Hepatocyte (in vitro differentiated cells): ENCODE results near the gene HKDC1. TPM values are rescaled to one million over a fixed set of nuclear protein-coding genes. Genes with fewer than 3 reads are reported as not detected.

ENCODE experiments used
- DNase-seq: peaks from one replicate; pipeline ENCODE4 v3.0.0-alpha.2; 2016; ENCODE audit warnings: low spot score
- H2AFZ ChIP-seq: fragments of 200-600 bp; sonication (generic); 2 replicates; pipeline ENCODE4 v1.6.0; 2016; ENCODE audit warnings: antibody characterized with exemption, mild to moderate bottlenecking
- H3K27ac ChIP-seq: fragments of 200-600 bp; sonication (generic); 2 replicates; pipeline ENCODE4 v1.5.1; 2016; ENCODE audit warnings: mild to moderate bottlenecking
- H3K27me3 ChIP-seq: fragments of 200-600 bp; sonication (generic); 2 replicates; pipeline ENCODE4 v1.6.1; 2016
- H3K36me3 ChIP-seq: fragments of 200-600 bp; sonication (generic); replicated peaks from 2 replicates; pipeline ENCODE4 v1.5.1; 2016; ENCODE audit warnings: low read depth; ENCODE audit not compliant: insufficient read depth
- H3K4me1 ChIP-seq: fragments of 200-600 bp; sonication (generic); 2 replicates; pipeline ENCODE4 v1.5.1; 2016; ENCODE audit warnings: mild to moderate bottlenecking, moderate library complexity; ENCODE audit not compliant: insufficient read depth
- H3K4me2 ChIP-seq: fragments of 200-600 bp; sonication (generic); 2 replicates; pipeline ENCODE4 v1.6.0; 2016
- H3K4me3 ChIP-seq: fragments of 200-600 bp; sonication (generic); 2 replicates; pipeline ENCODE4 v1.5.1; 2016; ENCODE audit warnings: mild to moderate bottlenecking
- H3K79me2 ChIP-seq: fragments of 200-600 bp; sonication (generic); 2 replicates; pipeline ENCODE4 v1.6.0; 2017; ENCODE audit warnings: mild to moderate bottlenecking
- H3K9me2 ChIP-seq: fragments of 200-600 bp; sonication (generic); replicated peaks from 2 replicates; pipeline ENCODE4 v1.6.0; 2017; ENCODE audit warnings: mild to moderate bottlenecking; ENCODE audit not compliant: insufficient read depth
- H3K9me3 ChIP-seq: fragments of 200-600 bp; sonication (generic); 2 replicates; pipeline ENCODE4 v1.5.1; 2016; ENCODE audit warnings: low read depth, mild to moderate bottlenecking
- H4K20me1 ChIP-seq: fragments of 200-600 bp; sonication (generic); 2 replicates; pipeline ENCODE4 v1.6.0; 2016; ENCODE audit warnings: mild to moderate bottlenecking; ENCODE audit not compliant: insufficient read depth, poor library complexity, severe bottlenecking
- EZH2 ChIP-seq: fragments of 200-600 bp; sonication (generic); IDR thresholded peaks from 2 replicates; pipeline ENCODE4 v1.6.1; 2016; ENCODE audit warnings: antibody characterized with exemption, mild to moderate bottlenecking, borderline replicate concordance
- EZH2phosphoT487 ChIP-seq: fragments of 200-600 bp; sonication (generic); IDR thresholded peaks from one replicate; pipeline ENCODE4 v1.6.1; 2018; ENCODE audit warnings: antibody characterized with exemption, mild to moderate bottlenecking, low read depth, moderate library complexity; ENCODE audit not compliant: unreplicated experiment, severe bottlenecking
- WGBS: methylation state at CpG from one replicate; pipeline ENCODE4 v1.1.6; 2016; ENCODE audit warnings: low lambda C conversion rate; ENCODE audit errors: missing lambda C conversion rate; 5-methylcytosine and 5-hydroxymethylcytosine counted together
- polyA plus RNA-seq: library from polyadenylated mRNA; unstranded; fragments of >200 nt; fragmentation: Nextera tagmentation; extraction: Ambion mirVana; gene quantifications from 2 replicates; pipeline ENCODE4 v1.2.1, GENCODE V29; 2016
- total RNA-seq: library from RNA; depleted of rRNA; stranded (reverse); fragments of >200 nt; gene quantifications from 2 replicates; pipeline ENCODE4 v1.2.3, GENCODE V29; 2014
- TF ChIP-seq, protein P1 (sequence below): fragments of 200-600 bp; sonication (generic); IDR thresholded peaks from 2 replicates; pipeline ENCODE4 v1.5.1; 2016; ENCODE audit warnings: antibody characterized with exemption, mild to moderate bottlenecking; ENCODE audit not compliant: poor library complexity

The HKDC1 gene
- total and polyA plus RNA-seq, 2 experiments from 2014 or later, result 23.6 to 27.9 TPM

DNA sequence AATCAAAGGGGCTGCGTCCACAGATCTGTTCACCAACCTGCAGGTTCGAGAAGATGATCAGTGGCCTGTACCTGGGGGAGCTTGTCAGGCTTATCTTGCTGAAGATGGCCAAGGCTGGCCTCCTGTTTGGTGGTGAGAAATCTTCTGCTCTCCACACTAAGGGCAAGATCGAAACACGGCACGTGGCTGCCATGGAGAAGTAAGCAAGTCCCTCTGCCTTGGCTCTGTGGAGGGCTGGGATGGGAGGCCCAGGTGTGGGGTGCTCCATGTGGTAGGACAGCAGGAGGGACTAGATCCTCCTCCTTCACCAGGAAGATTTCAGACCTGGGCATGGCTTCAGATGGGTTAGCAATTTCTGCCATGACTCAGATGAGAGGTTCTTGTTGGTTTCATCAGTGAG is 25.9 kb downstream of the HKDC1 start:
- WGBS, result 90% methylated on average over 5 of the region's 5 CpGs
- no peak overlapping the region for H2AFZ ChIP-seq
- no peak for TF ChIP-seq EZH2phosphoT487
- no peak overlapping the region for H3K4me3 ChIP-seq
- H3K9me2 ChIP-seq, result no peaks in the 10 kb centered on the region
- H3K36me3 ChIP-seq, result no peaks in the 10 kb centered on the region
- no peaks in the 10 kb centered on the region for H3K27me3 ChIP-seq
- no peaks in the 10 kb centered on the region for H3K9me3 ChIP-seq
- no peak for DNase-seq
- no peak overlapping the region for H3K27ac ChIP-seq
- no peaks in the 10 kb centered on the region for H3K4me1 ChIP-seq
- no peaks in the 10 kb centered on the region for H3K79me2 ChIP-seq
- no peaks in the 10 kb centered on the region for H4K20me1 ChIP-seq
- H3K4me2 ChIP-seq, result no peak overlapping the region

DNA sequence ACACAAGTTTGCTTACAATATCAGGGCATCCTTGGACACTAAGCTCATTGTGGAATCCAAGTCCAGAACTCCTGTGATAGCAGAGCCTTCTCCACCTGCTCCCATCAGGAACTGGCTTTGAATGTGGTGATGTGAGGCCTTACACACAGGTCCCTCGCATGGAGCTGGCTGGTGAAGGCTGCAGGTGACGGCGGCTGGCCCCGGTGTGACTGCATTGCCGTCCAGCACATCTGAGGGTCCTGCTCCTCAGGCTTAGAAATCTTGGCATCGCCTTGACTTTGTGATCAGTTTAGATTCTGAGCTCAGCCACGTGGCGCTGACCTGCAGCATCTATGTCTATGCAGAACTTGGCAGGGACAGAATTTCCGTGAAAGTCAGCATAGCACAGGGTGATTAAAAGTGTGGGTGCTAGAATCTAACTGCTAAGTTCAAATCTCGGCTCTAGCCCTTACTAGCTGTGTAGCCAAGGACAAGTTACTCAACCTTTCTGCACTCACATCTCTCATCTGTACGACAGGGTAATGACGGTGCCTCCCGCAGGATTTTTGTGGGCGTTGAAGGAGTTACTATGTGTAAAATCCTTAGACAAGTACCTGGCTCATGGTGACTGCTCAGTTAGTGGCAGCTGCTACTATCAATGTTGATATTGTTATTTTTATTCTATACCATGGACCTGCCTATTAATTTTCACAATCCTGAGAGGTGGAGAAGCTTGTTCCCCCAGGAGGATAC is 26.6 kb downstream of the HKDC1 start:
- Histone ChIP-seq H3K4me1 (no peaks in the 10 kb centered on the region), H3K36me3 (no peaks in the 10 kb centered on the region)
- WGBS, result 87% methylated on average over 14 of the region's 14 CpGs

DNA sequence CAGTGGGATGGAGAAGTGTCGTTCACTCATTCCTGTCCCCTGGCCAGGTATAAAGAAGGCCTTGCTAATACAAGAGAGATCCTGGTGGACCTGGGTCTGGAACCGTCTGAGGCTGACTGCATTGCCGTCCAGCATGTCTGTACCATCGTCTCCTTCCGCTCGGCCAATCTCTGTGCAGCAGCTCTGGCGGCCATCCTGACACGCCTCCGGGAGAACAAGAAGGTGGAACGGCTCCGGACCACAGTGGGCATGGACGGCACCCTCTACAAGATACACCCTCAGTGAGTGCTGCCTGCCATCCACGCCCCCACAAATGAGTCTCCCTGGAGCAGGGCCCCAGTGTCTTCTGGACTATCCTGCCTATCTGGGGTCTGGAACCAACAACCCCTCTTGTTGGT is 27.2 kb downstream of the HKDC1 start:
- H2AFZ ChIP-seq, result no peak overlapping the region
- no peak for DNase-seq
- no peaks in the 10 kb centered on the region for H3K9me2 ChIP-seq
- no peak overlapping the region for H3K4me2 ChIP-seq
- 98% methylated on average over 13 of the region's 13 CpGs for WGBS
- H3K36me3 ChIP-seq, result no peaks in the 10 kb centered on the region
- no peak overlapping the region for H3K4me3 ChIP-seq
- no peaks in the 10 kb centered on the region for H3K4me1 ChIP-seq
- H3K27me3 ChIP-seq, result no peaks in the 10 kb centered on the region
- H3K79me2 ChIP-seq, result no peaks in the 10 kb centered on the region
- no peaks in the 10 kb centered on the region for H3K9me3 ChIP-seq
- no peaks in the 10 kb centered on the region for H4K20me1 ChIP-seq
- H3K27ac ChIP-seq, result no peak overlapping the region
- TF ChIP-seq, protein P1, sequence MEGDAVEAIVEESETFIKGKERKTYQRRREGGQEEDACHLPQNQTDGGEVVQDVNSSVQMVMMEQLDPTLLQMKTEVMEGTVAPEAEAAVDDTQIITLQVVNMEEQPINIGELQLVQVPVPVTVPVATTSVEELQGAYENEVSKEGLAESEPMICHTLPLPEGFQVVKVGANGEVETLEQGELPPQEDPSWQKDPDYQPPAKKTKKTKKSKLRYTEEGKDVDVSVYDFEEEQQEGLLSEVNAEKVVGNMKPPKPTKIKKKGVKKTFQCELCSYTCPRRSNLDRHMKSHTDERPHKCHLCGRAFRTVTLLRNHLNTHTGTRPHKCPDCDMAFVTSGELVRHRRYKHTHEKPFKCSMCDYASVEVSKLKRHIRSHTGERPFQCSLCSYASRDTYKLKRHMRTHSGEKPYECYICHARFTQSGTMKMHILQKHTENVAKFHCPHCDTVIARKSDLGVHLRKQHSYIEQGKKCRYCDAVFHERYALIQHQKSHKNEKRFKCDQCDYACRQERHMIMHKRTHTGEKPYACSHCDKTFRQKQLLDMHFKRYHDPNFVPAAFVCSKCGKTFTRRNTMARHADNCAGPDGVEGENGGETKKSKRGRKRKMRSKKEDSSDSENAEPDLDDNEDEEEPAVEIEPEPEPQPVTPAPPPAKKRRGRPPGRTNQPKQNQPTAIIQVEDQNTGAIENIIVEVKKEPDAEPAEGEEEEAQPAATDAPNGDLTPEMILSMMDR, result no peak
- TF ChIP-seq EZH2phosphoT487 (no peak), EZH2 (no peak)

More for the DNA sequence above, 26.6 kb downstream of the HKDC1 start:
- Histone ChIP-seq H3K79me2 (no peaks in the 10 kb centered on the region), H3K4me2 (no peak overlapping the region), H3K27ac (no peak overlapping the region), H3K9me2 (no peaks in the 10 kb centered on the region), H2AFZ (no peak overlapping the region), H3K4me3 (no peak overlapping the region), H3K27me3 (no peaks in the 10 kb centered on the region), H3K9me3 (no peaks in the 10 kb centered on the region), H4K20me1 (no peaks in the 10 kb centered on the region)
- DNase-seq, result no peak
- TF ChIP-seq, protein P1, result no peak
- TF ChIP-seq EZH2 (no peak), EZH2phosphoT487 (no peak)

DNA sequence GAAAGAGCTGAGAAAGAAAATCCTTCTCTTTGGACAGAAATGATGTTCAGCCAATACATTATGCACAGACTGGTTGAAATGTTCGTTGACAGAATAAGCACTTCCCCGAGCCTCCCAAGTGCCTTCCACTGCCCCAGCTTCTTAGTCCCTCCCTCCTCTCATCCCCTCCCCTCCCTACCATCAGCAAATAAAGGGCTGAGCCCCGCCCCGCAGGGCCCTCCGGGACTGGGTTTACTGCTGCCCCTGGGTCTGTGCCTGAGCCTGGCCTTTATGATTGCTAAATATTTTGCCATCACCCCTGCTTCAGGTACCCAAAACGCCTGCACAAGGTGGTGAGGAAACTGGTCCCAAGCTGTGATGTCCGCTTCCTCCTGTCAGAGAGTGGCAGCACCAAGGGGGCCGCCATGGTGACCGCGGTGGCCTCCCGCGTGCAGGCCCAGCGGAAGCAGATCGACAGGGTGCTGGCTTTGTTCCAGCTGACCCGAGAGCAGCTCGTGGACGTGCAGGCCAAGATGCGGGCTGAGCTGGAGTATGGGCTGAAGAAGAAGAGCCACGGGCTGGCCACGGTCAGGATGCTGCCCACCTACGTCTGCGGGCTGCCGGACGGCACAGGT is 28.1 kb downstream of the HKDC1 start:
- no peak overlapping the region for H3K4me2 ChIP-seq
- 91% methylated on average over 24 of the region's 24 CpGs for WGBS
- H2AFZ ChIP-seq, result no peak overlapping the region
- H3K9me3 ChIP-seq, result no peaks in the 10 kb centered on the region
- H3K36me3 ChIP-seq, result no peaks in the 10 kb centered on the region
- H3K27ac ChIP-seq, result no peak overlapping the region
- no peaks in the 10 kb centered on the region for H3K27me3 ChIP-seq
- no peak overlapping the region for H3K4me3 ChIP-seq
- no peaks in the 10 kb centered on the region for H4K20me1 ChIP-seq
- no peaks in the 10 kb centered on the region for H3K9me2 ChIP-seq
- TF ChIP-seq EZH2, result no peak
- H3K79me2 ChIP-seq, result no peaks in the 10 kb centered on the region
- no peak for DNase-seq
- H3K4me1 ChIP-seq, result no peaks in the 10 kb centered on the region
